CD4-positive, alpha-beta T cell treated with Interleukin-6 for 4 hours (primary cell): ENCODE measurements around the gene EMP1.

ENCODE experiments used
- DNase-seq: peaks from one replicate; pipeline ENCODE4 v3.0.0-alpha.2; 2020; ENCODE audit warnings: mixed read lengths

The EMP1 gene

GRCh38 chr12:13223941-13224340, 27.4 kb downstream of the EMP1 start:
- no peak for DNase-seq

DNA sequence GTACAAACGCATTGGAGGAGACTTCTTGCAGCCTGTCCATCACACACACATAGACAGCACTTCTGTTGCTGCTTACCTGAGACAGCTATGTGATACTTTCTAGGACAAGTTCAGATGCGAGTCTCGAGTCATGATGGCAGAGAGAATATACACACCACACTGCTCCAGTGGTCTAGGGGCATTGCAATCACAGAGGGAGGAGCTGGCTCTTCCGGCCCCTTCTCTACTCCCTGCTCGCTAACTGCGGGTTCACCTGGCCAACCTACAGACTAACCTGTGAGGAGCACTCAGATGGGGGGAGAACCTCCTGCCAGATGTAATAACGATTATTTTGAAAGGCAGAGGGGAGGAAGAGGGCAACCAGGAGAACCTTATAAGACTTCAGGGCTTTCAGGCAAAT, 30.7 kb downstream of the EMP1 start:
- DNase-seq, result no peak

- DNase-seq, result no peak
Measured at GRCh38 chr12:13228579-13228978, 32.1 kb downstream of the EMP1 start.

DNA sequence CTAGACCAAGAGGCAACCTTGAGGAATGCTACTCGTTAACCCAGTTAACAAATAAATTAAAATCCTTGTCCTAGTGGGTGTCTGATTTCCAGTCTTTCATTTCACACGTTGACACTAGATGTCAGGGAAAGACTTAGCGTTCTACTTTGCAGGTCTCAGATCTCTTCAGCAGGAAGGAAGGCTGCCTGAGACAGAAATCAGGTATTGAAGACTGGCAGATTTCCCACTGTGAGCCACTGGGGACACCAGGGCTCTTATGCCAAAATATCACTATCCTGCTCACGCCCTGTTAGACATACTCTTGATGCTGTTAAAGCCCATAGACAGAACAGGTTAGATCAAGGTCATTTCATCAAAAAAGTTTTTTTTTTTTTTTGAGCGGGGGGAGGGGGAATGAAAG, 33.0 kb downstream of the EMP1 start:
- no peak for DNase-seq

- no peak for DNase-seq
Measured at GRCh38 chr12:13230500-13230899, 34.0 kb downstream of the EMP1 start.

DNA sequence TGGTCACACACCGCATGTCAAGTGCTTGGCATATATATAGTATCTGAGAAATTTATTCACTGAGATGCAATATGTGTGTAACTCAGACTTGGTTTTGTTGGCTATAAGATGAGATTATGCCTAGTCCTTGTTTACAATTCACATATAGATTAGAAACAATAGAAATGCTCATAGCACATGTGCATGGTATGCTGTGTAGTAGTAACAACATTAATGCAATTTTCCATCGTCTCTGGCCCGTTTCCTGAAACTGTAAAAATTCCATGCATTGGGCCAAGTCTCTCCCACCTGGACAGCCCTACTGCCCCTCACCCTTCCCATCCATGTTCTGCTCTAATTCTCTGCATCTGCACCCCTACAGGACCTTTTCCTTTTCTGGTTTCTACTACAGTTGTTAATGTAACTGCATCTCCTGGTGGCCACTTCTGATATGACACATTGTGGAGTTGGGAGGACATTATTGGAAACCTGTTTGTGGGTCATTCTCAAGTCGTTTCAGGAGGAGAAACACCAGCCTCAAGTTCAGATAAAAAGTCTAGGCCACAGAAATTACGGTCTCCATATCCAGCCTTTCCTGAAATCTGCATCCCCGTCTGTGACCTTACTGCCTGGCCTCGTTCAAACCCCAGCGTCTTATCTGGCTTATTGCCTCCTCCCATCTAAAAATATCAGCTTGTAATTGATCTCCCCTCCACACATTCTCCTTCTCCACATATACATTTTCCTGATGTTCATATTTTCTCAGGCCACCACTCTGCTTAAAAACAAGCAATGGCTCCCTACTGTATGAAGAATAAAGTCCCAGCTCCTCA, 37.5 kb downstream of the EMP1 start:
- peak; percentile 44 for DNase-seq

- DNase-seq, result no peak
Measured at GRCh38 chr12:13238204-13238603, 41.7 kb downstream of the EMP1 start.

GRCh38 chr12:13241833-13242488, 45.4 kb downstream of the EMP1 start:
- DNase-seq, result no peak

GRCh38 chr12:13242936-13243335, 46.4 kb downstream of the EMP1 start:
- no peak for DNase-seq

DNA sequence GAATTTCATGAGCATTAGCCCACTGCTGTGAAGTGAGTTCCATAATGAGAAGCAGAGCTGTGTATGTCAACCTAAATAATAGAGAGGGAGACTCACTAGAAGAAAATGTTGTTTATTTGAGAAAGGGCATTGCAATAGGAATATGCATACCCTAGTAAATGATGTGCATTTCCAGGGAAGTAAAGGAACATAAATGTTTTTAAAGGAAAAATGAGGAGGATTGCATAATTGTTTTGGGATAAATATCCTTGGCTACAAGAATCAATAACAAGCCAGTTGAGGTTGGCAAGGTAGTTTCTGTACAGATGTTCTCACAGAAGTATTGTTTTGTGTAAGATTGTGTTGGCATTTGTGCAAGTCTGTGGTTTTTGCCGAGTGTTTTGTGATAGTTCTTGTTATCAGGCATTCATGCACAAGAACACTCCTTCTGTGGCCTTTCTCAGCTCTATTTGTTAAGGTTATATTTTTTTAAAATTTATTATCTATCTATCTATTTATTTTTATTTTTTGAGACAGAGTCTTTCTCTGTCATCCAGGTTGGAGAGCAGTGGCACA, 47.1 kb downstream of the EMP1 start:
- no peak for DNase-seq

DNA sequence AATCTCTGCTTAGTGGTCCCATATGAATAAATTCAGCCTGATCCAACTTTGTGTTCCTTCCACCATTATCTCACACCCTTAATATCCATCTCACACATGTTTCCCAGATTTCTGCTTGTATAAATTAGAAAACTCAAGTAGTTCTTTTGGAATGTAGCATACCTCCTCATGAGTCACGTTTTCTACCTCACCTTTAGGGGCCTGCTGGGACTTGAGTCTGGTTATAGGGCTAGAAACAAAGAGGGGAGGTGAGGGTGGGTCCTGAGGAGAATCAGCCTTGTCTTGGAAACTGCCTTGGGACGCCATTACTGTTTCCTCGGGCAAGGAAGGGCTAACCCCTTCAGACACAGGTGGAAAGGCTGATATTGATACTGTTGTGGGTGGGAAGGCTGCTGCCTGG, 51.1 kb downstream of the EMP1 start:
- no peak for DNase-seq

DNA sequence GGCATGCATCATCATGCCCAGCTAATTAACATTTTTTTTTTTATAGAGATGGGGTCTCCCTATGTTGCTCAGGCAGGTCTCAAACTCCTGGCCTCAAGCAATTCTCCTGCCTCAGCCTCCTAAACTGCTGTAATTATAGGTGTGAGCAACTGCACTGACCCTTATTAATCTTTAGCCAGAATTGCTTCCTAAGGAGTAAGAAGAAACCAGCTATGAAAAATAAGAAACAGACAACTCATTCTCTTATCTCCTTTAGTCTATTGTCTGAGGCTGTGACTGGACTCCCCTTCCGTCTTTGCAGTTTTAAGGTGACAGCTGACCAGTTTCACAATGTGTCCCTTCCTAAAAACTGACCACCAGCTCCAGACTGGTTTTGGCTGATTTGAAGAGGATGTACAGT, 52.4 kb downstream of the EMP1 start:
- DNase-seq, result no peak

GRCh38 chr12:13250416-13250815, 53.9 kb downstream of the EMP1 start:
- no peak for DNase-seq

- no peak for DNase-seq
Measured at GRCh38 chr12:13251521-13251920, 55.0 kb downstream of the EMP1 start.

GRCh38 chr12:13252024-13252423, 55.5 kb downstream of the EMP1 start:
- no peak for DNase-seq

- no peak for DNase-seq
Measured at GRCh38 chr12:13252616-13253015, 56.1 kb downstream of the EMP1 start.

DNA sequence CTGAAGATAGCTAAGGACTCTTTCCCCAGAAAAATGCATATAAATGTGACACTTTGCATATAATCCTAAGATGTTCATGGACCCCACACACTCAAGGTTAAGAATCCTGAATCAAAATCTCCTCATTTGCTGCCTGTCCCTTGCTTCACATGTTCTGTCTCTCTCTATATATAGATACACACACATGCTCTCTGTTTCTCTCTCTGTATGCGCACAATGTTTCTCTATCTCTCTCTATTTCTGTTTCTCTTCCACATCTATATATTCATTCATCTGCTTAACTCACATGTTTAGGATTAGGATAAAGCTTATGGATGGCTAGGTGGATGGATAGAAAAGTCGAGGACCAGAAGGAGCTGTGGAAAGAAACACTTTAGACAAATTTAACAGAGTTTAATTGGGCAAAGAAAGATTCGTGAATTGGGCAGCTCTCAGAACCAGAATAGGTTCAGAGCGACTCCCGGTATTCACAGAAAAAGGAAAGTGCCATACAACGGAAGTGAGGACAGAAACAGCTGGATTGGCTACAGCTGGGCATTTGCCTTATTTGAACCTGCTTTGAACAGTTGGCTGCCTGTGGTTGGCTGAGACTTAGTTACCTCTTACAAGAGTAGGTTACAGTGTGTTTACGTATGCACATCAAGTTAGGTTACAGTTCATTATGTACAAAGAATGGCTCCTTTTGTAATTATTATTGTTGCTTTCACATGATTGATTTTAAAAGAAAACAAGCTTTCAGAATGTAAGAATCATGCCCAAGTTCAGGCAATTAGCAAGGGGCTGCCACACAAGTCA, 57.6 kb downstream of the EMP1 start:
- DNase-seq, result no peak

- DNase-seq, result peak; percentile 79
Measured at GRCh38 chr12:13255792-13256691, 59.5 kb downstream of the EMP1 start.

DNA sequence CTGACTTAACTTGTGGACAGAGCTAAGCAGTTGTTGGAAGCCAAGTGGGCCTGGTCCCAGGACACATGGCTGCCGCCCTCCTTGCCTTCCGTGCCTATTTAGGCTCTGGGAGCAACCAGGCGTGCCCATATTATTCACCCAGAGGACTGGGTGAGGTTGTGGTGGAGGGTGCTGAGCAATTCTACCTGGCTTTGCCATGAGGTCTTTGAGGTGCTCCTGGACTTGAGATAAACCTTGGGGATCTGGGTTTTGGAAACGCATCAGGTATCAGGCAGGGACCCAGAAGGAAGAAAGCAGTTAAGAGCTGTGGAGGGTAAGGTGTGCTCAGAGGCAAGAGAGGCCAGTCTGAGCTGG, 60.1 kb downstream of the EMP1 start:
- no peak for DNase-seq

- no peak for DNase-seq
Measured at GRCh38 chr12:13257356-13257875, 60.9 kb downstream of the EMP1 start.

GRCh38 chr12:13258197-13258596, 61.7 kb downstream of the EMP1 start:
- no peak for DNase-seq

GRCh38 chr12:13258717-13259119, 62.2 kb downstream of the EMP1 start:
- no peak for DNase-seq
